ENCODE data around the gene PTPRR. TPM values are rescaled to one million over a fixed set of nuclear protein-coding genes. Genes with fewer than 3 reads are reported as not detected.

The PTPRR gene
- total and polyA plus RNA-seq, 2 donors (not counting 1 experiment from before 2014, with no cell fraction given): 0.44 to 0.50 TPM

- no peak overlapping the region for H2AFZ ChIP-seq (ENCODE audit: low read length)
- H3K27ac ChIP-seq (ENCODE audit: insufficient read depth, low read length): no peak overlapping the region
- H3K36me3 ChIP-seq (ENCODE audit: control insufficient read depth, insufficient read depth, low read length): no peaks in the 10 kb centered on the region
- no peak overlapping the region for H3K4me2 ChIP-seq (ENCODE audit: extremely low read depth, insufficient read depth, low read length)
- DNase-seq (ENCODE audit: low read depth in 2 of 2): no peak
- no peak overlapping the region for H3K4me3 ChIP-seq (replicated peaks in 1 of 4; ENCODE audit: control extremely low read depth in 1 of 4, insufficient read depth in 1 of 4, low read depth in 3 of 4, low read length in 4 of 4)
- no peaks in the 10 kb centered on the region for H3K79me2 ChIP-seq (ENCODE audit: control insufficient read depth, insufficient read depth, low read length)
- no peaks in the 10 kb centered on the region for H3K27me3 ChIP-seq (ENCODE audit: control insufficient read depth, insufficient read depth, low read length)
- H3K9me3 ChIP-seq (ENCODE audit: control insufficient read depth, insufficient read depth, low read depth, low read length): no peaks in the 10 kb centered on the region
- no peak overlapping the region for H3K9ac ChIP-seq (ENCODE audit: insufficient read depth, low read length)
- TF ChIP-seq CTCF (conservative IDR thresholded peaks at IDR 0.05 in 1 of 2, IDR thresholded peaks at IDR 0.05 in 1 of 2; ENCODE audit: low read depth in 1 of 2, low read length in 2 of 2) (no peak), EZH2 (IDR thresholded peaks at IDR 0.05; ENCODE audit: low read length, missing control alignments) (no peak)
- H3K4me1 ChIP-seq (ENCODE audit: control insufficient read depth, extremely low read depth, insufficient read depth, low read length): no peaks in the 10 kb centered on the region
- no peaks in the 10 kb centered on the region for H4K20me1 ChIP-seq (ENCODE audit: control insufficient read depth, extremely low read depth, insufficient read depth, low read length)
Observed at GRCh38 chr12:70907412-70907811, 13.1 kb downstream of the PTPRR start.

DNA sequence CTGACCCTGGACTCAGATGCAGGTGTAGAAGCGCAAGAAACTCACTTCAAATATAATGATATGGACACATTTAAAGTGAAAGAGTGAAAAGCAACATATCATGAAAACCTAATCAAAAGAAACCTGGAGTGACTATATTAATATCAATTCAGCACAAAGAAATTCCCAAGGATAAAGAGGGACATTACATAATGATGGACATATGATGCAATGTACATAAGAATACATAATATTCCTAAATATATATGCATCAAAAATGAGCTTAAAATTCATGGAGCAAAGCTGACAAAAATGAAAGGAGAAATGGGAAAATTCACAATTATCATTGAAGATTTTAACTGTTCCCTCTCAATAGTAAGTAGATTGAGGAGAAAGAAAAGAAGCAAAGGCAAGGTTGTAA is 24.6 kb downstream of the PTPRR start:
- H3K36me3 ChIP-seq (ENCODE audit: control insufficient read depth, insufficient read depth, low read length): no peaks in the 10 kb centered on the region
- TF ChIP-seq EZH2 (IDR thresholded peaks at IDR 0.05; ENCODE audit: low read length, missing control alignments) (no peak), CTCF (conservative IDR thresholded peaks at IDR 0.05 in 1 of 2, IDR thresholded peaks at IDR 0.05 in 1 of 2; ENCODE audit: low read depth in 1 of 2, low read length in 2 of 2) (no peak)
- no peak overlapping the region for H2AFZ ChIP-seq (ENCODE audit: low read length)
- H3K4me1 ChIP-seq (ENCODE audit: control insufficient read depth, extremely low read depth, insufficient read depth, low read length): no peaks in the 10 kb centered on the region
- H3K27ac ChIP-seq (ENCODE audit: insufficient read depth, low read length): no peak overlapping the region
- no peaks in the 10 kb centered on the region for H3K27me3 ChIP-seq (ENCODE audit: control insufficient read depth, insufficient read depth, low read length)
- no peaks in the 10 kb centered on the region for H3K79me2 ChIP-seq (ENCODE audit: control insufficient read depth, insufficient read depth, low read length)
- no peaks in the 10 kb centered on the region for H4K20me1 ChIP-seq (ENCODE audit: control insufficient read depth, extremely low read depth, insufficient read depth, low read length)
- no peak overlapping the region for H3K4me2 ChIP-seq (ENCODE audit: extremely low read depth, insufficient read depth, low read length)
- no peak for DNase-seq (ENCODE audit: low read depth in 2 of 2)
- H3K4me3 ChIP-seq (replicated peaks in 1 of 4; ENCODE audit: control extremely low read depth in 1 of 4, insufficient read depth in 1 of 4, low read depth in 3 of 4, low read length in 4 of 4): no peak overlapping the region
- H3K9ac ChIP-seq (ENCODE audit: insufficient read depth, low read length): no peak overlapping the region
- no peaks in the 10 kb centered on the region for H3K9me3 ChIP-seq (ENCODE audit: control insufficient read depth, insufficient read depth, low read depth, low read length)

GRCh38 chr12:70892593-70892992 is 27.9 kb downstream of the PTPRR start:
- no peak overlapping the region for H3K9ac ChIP-seq (ENCODE audit: insufficient read depth, low read length)
- no peaks in the 10 kb centered on the region for H3K27me3 ChIP-seq (ENCODE audit: control insufficient read depth, insufficient read depth, low read length)
- H3K27ac ChIP-seq (ENCODE audit: insufficient read depth, low read length): no peak overlapping the region
- H3K36me3 ChIP-seq (ENCODE audit: control insufficient read depth, insufficient read depth, low read length): no peaks in the 10 kb centered on the region
- TF ChIP-seq CTCF (conservative IDR thresholded peaks at IDR 0.05 in 1 of 2, IDR thresholded peaks at IDR 0.05 in 1 of 2; ENCODE audit: low read depth in 1 of 2, low read length in 2 of 2) (no peak), EZH2 (IDR thresholded peaks at IDR 0.05; ENCODE audit: low read length, missing control alignments) (no peak)
- no peaks in the 10 kb centered on the region for H3K79me2 ChIP-seq (ENCODE audit: control insufficient read depth, insufficient read depth, low read length)
- no peaks in the 10 kb centered on the region for H3K9me3 ChIP-seq (ENCODE audit: control insufficient read depth, insufficient read depth, low read depth, low read length)
- no peak overlapping the region for H2AFZ ChIP-seq (ENCODE audit: low read length)
- H3K4me2 ChIP-seq (ENCODE audit: extremely low read depth, insufficient read depth, low read length): no peak overlapping the region
- no peak for DNase-seq (ENCODE audit: low read depth in 2 of 2)
- H3K4me3 ChIP-seq (replicated peaks in 1 of 4; ENCODE audit: control extremely low read depth in 1 of 4, insufficient read depth in 1 of 4, low read depth in 3 of 4, low read length in 4 of 4): no peak overlapping the region
- H3K4me1 ChIP-seq (ENCODE audit: control insufficient read depth, extremely low read depth, insufficient read depth, low read length): no peaks in the 10 kb centered on the region
- H4K20me1 ChIP-seq (ENCODE audit: control insufficient read depth, extremely low read depth, insufficient read depth, low read length): no peaks in the 10 kb centered on the region

All from fibroblast of lung (primary cell).